ENCODE measurements around the gene B3GAT1. TPM values are rescaled to one million over a fixed set of nuclear protein-coding genes. Genes with fewer than 3 reads are reported as not detected.
A peak's percentile ranks its signal among the peaks of the same experiment; 100 is the strongest.

B3GAT1 gene
- total RNA-seq, 1 donor from 2014 or later, result 1.4 TPM

GRCh38 chr11:134406264-134407185, 5.5 kb downstream of the B3GAT1 start:
- Histone ChIP-seq H3K9me3 (no peaks in the 10 kb centered on the region), H3K4me3 (no peak overlapping the region), H3K4me1 (peaks cover 5% of the 10 kb centered on the region), H3K27me3 (ENCODE audit: low read depth) (peaks cover 45% of the 10 kb centered on the region), H3K27ac (no peak overlapping the region), H3K36me3 (no peaks in the 10 kb centered on the region)
- intact Hi-C loops (cut with DNase I), result no loop called here
- no peak for ATAC-seq
- TF ChIP-seq CTCF (IDR thresholded peaks at IDR 0.05), result no peak
- no peak for DNase-seq

GRCh38 chr11:134405841-134406240, 6.2 kb downstream of the B3GAT1 start:
- H3K27me3 ChIP-seq (ENCODE audit: low read depth), result peaks cover 38% of the 10 kb centered on the region
- no peak overlapping the region for H3K27ac ChIP-seq
- no peak for TF ChIP-seq CTCF (IDR thresholded peaks at IDR 0.05)
- intact Hi-C loops (cut with DNase I), result no loop called here
- ATAC-seq, result no peak
- H3K9me3 ChIP-seq, result no peaks in the 10 kb centered on the region
- H3K4me1 ChIP-seq, result no peaks in the 10 kb centered on the region
- no peaks in the 10 kb centered on the region for H3K36me3 ChIP-seq
- H3K4me3 ChIP-seq, result no peak overlapping the region
- DNase-seq, result no peak

DNA sequence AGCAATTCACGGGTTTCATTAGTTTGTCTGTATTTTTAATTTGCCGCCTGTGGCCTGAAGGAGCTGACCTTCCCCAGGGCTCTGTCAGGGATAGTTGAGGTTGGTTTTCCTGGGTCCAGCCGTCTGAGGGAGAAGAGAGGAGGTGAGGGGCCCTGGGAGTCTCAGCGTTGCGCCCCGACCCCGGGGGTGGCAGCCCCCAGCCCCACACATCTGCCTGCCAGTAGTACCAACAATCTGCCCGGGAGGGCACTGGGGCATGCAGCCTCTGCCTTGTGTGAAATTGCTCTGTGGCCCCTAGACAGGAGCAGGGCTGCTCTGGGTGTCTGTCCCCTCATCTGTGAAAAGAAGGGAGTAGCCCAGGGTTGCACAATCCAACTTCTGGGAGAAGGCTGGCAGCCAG, 6.6 kb downstream of the B3GAT1 start:
- H3K36me3 ChIP-seq, result no peaks in the 10 kb centered on the region
- intact Hi-C loops (cut with DNase I), result no loop called here
- H3K4me1 ChIP-seq, result no peaks in the 10 kb centered on the region
- no peak for ATAC-seq
- H3K4me3 ChIP-seq, result no peak overlapping the region
- no peak for TF ChIP-seq CTCF (IDR thresholded peaks at IDR 0.05)
- peaks cover 34% of the 10 kb centered on the region for H3K27me3 ChIP-seq (ENCODE audit: low read depth)
- H3K9me3 ChIP-seq, result no peaks in the 10 kb centered on the region
- no peak overlapping the region for H3K27ac ChIP-seq
- no peak for DNase-seq

DNA sequence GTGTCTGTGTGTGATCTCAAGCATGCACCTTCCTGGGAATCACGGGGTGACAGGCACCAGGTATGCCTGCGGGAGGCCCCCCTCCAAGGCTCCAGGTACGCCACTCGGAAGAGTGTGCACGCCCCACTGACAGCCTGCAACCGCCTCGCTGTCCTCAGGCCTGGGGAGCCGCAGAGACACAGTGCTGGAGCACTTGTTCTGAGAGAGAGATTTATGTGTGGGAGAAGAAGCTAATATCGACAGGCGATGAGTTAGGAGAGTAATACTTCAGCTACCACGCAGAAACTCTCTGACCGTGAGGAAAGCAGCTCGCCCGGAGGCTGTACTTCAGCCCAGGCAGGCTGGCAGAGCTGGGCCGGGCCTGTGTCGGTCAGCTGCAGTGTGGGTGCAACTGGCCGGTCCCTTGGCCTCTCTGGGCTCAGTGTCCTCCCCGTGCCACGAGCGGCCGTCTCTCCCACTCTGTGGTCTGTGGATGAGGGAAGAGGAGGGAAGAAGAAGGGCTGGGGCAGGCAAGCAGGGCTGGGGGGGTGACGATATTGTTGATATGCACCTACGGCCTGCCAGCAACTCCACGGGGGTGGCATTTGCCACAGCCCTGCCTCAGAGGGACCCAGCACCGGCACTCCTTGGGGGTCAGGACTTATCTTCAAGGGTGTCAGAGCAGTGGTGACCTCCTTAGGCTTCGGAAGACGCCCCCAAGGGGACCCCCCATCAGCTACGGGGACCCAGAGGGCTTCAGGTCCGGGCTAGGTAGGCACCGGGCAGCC, 7.3 kb downstream of the B3GAT1 start:
- intact Hi-C loops (cut with DNase I), result no loop called here
- Histone ChIP-seq H3K9me3 (no peaks in the 10 kb centered on the region), H3K36me3 (no peaks in the 10 kb centered on the region), H3K27ac (no peak overlapping the region), H3K4me1 (no peaks in the 10 kb centered on the region), H3K27me3 (ENCODE audit: low read depth) (peaks cover 27% of the 10 kb centered on the region), H3K4me3 (no peak overlapping the region)
- DNase-seq, result no peak
- no peak for ATAC-seq
- no peak for TF ChIP-seq CTCF (IDR thresholded peaks at IDR 0.05)

DNA sequence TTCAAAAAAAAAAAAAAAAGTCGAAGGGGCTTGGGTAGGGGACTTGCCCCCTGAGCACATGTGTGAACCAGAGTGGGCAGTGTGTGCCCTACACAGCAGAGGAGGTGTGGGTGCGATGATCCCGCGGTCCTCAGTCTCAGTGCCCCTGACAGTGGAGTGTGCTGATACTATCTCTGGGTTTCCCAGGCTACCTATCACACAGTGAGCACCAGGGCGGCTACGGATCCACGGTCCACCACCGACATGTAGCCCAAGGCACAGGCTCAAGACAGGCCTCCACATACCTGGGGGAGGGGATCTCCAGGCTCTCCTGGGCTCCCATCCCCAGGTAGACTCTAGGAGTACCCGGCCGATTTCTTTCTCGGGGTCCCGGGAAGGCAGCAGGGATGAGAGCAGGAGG, 9.1 kb downstream of the B3GAT1 start:
- TF ChIP-seq CTCF (IDR thresholded peaks at IDR 0.05), result no peak
- ATAC-seq (peak in 1 of 2 donors; percentile 16), DNase-seq (no peak)
- Histone ChIP-seq H3K9me3 (no peaks in the 10 kb centered on the region), H3K27ac (no peak overlapping the region), H3K27me3 (ENCODE audit: low read depth) (peaks cover 22% of the 10 kb centered on the region), H3K4me1 (no peaks in the 10 kb centered on the region), H3K4me3 (no peak overlapping the region), H3K36me3 (no peaks in the 10 kb centered on the region)
- intact Hi-C loops (cut with DNase I), result no loop called here
